ENCODE measurements around the gene LRMDA.

The LRMDA gene

GRCh38 chr10:76436401-76436811 lies 1005.0 kb downstream of the LRMDA start:
- no peak for DNase-seq

GRCh38 chr10:76436981-76437380 lies 1005.6 kb downstream of the LRMDA start:
- no peak for DNase-seq

DNA sequence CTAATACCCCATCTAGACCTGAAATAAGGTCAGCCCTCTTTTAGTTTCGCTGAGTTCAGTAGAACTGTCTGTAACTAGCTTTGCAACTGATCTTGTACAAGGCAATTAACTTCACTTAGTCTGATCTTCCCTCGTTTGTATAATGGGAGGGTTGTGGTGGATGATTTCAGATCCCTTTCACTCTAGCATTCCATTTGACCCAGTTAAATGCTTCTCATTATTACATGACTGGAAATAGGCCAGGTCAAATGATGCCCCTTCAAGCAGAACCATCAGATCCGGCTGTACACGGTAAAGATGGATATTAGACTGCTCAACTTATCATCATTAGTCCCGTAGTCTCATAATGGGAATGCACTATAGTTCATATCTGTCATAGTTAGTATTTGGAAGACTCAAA lies 1009.0 kb downstream of the LRMDA start:
- DNase-seq: no peak

DNA sequence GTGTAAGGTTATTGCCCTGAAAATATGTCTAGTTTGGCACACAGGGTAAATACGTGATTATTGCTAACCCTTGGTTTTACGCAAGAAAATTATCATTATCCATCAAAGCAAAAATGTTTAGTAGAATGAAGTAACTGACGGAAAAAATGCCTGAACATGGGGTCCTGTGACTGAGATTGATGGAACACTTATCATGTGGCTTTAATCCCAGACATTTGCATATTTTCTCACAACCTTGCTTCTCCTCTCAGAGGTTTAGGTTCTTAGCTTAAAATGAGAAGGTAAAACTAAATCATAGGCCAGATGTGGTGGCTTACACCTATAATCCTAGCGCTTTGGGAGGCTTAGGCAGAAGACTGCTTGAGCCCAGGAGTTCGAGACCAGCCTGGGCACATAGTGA lies 1010.7 kb downstream of the LRMDA start:
- DNase-seq: no peak

GRCh38 chr10:76444034-76444800 lies 1012.8 kb downstream of the LRMDA start:
- DNase-seq: no peak

DNA sequence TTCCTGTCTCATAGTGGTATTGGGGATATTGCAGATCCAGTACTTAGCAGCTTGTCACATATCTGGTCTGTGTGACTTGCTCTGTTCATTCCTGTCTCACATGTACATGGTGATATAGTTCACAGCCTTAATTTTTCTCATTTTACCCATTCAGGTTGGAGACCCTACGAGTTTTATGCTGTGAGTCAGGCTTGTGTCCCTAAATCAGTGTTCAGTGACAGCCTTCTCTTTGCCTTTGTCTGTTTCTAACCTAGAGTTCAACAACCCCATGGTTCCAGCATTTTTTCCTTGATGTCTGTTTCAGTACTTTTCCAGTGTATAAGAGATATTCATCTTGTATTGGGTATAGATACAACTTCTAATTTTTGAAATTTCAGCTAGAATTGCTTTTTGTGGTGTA lies 1016.2 kb downstream of the LRMDA start:
- no peak for DNase-seq

DNA sequence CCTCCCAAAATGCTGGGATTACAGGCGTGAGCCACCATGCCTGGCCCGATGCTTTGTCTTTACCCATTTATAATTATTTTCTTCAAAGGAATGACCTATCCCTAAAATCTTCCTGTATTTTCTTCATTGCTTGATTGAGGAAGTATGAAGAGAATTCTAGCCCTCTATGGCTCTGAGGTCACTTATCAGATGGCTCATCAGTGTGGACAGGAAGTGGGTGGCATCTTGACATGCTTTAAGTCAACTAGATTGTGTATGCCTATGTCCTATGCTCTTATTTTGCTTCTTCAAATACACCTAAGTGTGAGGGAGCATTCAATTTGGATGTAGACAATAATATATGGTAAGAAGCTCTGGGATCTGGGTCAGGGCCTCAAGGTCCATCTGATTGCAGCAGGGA lies 1020.5 kb downstream of the LRMDA start:
- DNase-seq: no peak

DNA sequence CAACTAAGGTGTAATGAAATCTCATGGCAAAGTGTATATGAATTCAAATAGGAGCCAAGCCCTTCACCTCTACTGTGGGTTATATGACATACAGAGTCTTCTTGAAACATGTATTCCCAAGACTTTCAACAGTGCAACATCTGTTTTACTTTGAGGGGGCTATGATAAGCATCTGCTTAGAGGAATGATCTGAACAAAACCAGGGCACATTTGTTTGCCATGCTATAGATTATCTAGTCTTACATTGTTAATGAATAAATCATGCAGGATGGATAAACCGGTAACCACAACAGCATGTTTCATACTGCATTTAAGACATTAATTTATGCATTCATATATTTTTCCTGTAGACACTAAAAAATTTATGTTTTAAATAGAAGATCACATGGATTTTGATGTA lies 1021.9 kb downstream of the LRMDA start:
- DNase-seq: no peak

- no peak for DNase-seq
Observed at GRCh38 chr10:76453997-76454396, 1022.6 kb downstream of the LRMDA start.

DNA sequence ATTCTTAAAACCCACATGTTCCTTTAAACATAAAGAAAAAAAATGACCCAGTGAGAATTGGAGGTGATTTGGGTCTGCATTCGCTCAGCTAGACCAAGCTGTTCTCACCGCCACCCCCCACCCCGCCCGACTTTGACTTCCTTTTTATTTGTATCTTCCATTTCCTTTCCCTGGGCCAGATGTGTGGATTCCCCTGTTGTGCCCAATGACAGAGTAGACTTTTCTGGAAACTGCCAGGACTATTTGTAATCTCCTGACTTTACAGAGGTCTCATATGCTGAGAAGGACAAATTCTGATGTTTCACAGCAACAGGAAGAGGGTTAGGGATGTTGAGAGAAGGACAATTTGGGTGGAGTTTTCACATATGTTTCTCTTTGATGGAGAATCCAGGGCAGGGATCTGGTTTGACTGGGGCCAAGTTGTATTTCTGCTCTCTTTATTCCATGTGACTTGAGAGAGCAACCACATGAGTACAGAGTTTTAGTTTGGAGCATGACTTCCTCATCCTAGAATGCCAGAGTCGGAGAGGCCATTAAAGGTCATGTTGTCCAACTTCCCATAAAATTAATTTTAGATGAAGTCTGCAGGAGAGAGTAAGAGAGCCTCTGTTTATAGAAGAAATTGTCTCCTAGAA lies 1023.2 kb downstream of the LRMDA start:
- no peak for DNase-seq

DNA sequence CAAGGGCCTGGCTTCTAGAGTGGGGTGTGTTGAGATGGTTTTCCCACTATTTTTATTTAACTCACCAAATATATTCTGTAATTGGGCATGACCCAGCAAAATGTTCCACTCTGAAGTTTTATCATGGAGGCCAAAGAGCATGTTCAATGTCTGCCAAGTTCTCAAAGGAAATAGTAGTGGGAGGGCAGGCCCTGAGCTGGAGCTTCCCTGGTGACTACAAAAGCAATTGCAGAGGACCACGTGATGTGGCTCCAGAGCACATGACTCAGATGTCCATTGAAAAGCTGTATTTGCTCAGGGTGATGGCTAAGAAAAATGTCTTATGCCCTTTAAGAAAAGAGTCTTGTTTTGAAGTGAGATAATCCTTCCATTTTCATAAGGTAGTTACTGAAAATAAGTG lies 1024.8 kb downstream of the LRMDA start:
- no peak for DNase-seq

- no peak for DNase-seq
Observed at GRCh38 chr10:76459016-76459730, 1027.7 kb downstream of the LRMDA start.

- no peak for DNase-seq
Observed at GRCh38 chr10:76461024-76461423, 1029.6 kb downstream of the LRMDA start.

DNA sequence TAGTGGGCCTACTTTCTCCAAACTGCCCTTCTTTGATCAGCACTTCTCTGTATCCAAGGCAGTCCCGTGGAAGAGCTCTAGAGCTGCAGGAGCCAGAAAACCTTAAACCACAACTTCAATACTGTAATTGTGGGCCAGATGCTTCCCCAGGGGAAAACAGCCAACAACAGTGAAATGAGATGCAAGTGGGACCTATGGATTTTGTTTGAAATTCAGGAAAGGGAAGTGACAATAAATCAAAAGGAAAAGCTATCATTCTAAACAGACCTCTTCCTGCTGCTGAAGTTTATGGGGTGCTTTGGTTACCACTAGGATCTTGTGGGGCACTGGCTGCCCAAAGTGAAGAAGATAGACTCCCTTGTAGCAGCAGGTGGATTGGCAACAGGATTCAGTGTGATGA lies 1031.7 kb downstream of the LRMDA start:
- DNase-seq: no peak

- no peak for DNase-seq
Observed at GRCh38 chr10:76466836-76467503, 1035.5 kb downstream of the LRMDA start.

- DNase-seq: no peak
Observed at GRCh38 chr10:76469675-76470074, 1038.3 kb downstream of the LRMDA start.

DNA sequence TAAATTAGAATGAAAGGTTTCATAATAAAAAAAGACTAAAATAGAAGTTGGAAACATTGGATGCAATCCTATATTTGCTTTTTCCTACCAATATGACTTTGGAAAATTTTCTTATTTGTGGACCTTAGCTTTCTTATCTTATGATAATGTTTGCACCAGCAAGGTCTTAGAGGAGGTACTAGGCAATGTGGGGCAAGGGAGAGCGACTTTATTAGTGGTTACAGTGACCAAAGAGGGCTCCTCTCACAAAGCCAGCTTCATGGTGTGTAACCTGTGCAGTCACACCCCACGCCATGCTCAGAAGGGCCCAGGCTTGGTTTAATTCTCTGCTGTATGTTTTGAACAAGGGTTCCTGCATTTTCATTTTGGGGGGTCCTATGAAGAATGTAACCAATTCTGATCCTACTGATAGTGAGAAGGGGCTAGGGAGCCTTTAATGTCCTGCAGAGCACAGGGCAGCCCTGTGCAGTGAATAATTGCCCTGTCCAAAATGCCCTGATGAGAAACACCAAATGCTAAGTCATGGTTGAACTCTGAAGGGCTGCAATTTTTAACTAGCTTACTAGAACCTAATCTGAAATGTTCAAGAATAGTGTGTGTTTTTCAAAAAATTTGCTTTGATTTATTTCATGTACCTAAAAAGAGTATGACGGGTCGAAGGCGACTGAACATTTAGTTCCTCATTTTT lies 1047.8 kb downstream of the LRMDA start:
- DNase-seq: no peak

DNA sequence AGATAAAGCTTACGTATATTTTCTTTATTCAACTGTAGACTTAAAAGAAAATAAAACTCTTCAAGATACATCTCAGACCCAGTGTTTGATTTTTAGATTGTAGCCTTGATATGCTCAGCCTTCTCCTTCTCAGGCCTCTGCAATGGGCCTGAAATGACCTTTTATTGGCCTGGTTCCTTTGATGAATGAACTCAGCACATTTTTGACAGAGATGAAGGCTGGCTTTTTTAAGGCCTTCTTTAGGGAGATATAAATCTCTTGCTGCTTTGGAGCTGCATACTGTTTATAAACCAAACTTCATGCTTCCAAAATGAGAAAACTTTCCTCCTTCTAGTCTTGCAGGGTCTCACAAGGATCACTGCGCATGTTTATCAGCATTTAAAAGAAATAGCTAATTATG lies 1049.8 kb downstream of the LRMDA start:
- DNase-seq: no peak

GRCh38 chr10:76487582-76487981 lies 1056.2 kb downstream of the LRMDA start:
- no peak for DNase-seq

GRCh38 chr10:76488602-76489001 lies 1057.2 kb downstream of the LRMDA start:
- no peak for DNase-seq

GRCh38 chr10:76491216-76491615 lies 1059.8 kb downstream of the LRMDA start:
- no peak for DNase-seq

DNA sequence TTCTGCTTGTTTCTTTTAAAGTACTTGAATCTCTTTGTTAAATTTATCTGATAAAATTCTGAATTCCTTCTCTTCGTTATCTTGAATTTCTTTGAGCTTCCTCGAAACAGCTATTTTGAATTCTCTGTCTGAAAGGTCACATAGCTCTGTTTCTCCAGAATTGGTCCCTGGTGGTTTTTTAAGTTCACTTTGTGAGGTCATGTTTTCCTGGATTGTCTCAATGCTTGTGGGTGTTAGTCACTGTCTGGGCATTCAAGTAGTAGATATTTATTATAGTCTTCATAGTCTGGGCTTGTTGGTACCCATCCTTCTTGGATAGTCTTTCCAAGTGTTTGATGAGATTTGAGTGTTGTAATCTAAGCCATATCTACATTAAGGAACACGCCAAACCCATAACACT lies 1060.6 kb downstream of the LRMDA start:
- DNase-seq: no peak
